Astrocyte (in vitro differentiated cells and primary cell): ENCODE measurements around the gene PTPN1.

Experiments used
- CTCF ChIP-seq: IDR thresholded peaks from 2 replicates; pipeline ENCODE4 v1.5.1; 2011; ENCODE audit warnings: low read depth, mild to moderate bottlenecking, inconsistent platforms, low read length, moderate library complexity; ENCODE audit not compliant: insufficient read depth
- EZH2 ChIP-seq: IDR thresholded peaks from 2 replicates; pipeline ENCODE4 v1.6.1; 2012; ENCODE audit warnings: mild to moderate bottlenecking, low read length, inconsistent platforms; ENCODE audit not compliant: insufficient read depth

- TF ChIP-seq EZH2 (no peak), CTCF (no peak)
These were observed 123.2 kb downstream of the PTPN1 start for GRCh38 chr20:50633361-50633760.
